DOHH2 (cell line): ENCODE data around the gene CTIF.

Experiments used
- H3F3A ChIP-seq: fragments of 200-600 bp; sonication (generic), shearing (Covaris generic); 2 replicates; pipeline ENCODE4 v1.6.0; 2016; ENCODE audit warnings: antibody characterized with exemption, mild to moderate bottlenecking; ENCODE audit not compliant: control insufficient read depth, insufficient read depth
- H3K27ac ChIP-seq: fragments of 200-600 bp; sonication (generic); 2 replicates; pipeline ENCODE4 v1.5.1; 2014; ENCODE audit warnings: low read depth, mild to moderate bottlenecking, low read length, moderate library complexity
- H3K27me3 ChIP-seq: fragments of 200-600 bp; sonication (generic); 2 replicates; pipeline ENCODE4 v1.6.1; 2014; ENCODE audit warnings: mild to moderate bottlenecking, low read length, mixed read lengths; ENCODE audit not compliant: control insufficient read depth
- H3K36me3 ChIP-seq: fragments of 200-600 bp; sonication (generic); 2 replicates; pipeline ENCODE4 v1.6.1; 2014; ENCODE audit warnings: mild to moderate bottlenecking, low read length, moderate library complexity, mixed read lengths; ENCODE audit not compliant: control insufficient read depth
- H3K4me1 ChIP-seq: fragments of 200-600 bp; sonication (generic); 2 replicates; pipeline ENCODE4 v1.6.1; 2014; ENCODE audit warnings: mild to moderate bottlenecking, low read length, mixed read lengths; ENCODE audit not compliant: control insufficient read depth
- H3K4me2 ChIP-seq: fragments of 200-600 bp; sonication (generic); 2 replicates; pipeline ENCODE4 v1.6.0; 2014; ENCODE audit warnings: mild to moderate bottlenecking, low read length, moderate library complexity
- H3K4me3 ChIP-seq: fragments of 200-600 bp; sonication (generic); 2 replicates; pipeline ENCODE4 v1.5.1; 2014; ENCODE audit warnings: mild to moderate bottlenecking, low read length, mixed read lengths
- H3K79me2 ChIP-seq: fragments of 200-600 bp; sonication (generic); 2 replicates; pipeline ENCODE4 v1.6.1; 2014; ENCODE audit warnings: mild to moderate bottlenecking, low read length, mixed read lengths; ENCODE audit not compliant: control insufficient read depth
- H3K9me2 ChIP-seq: fragments of 200-600 bp; sonication (generic); replicated peaks from 2 replicates; pipeline ENCODE4 v1.6.1; 2014; ENCODE audit warnings: mild to moderate bottlenecking, low read length, mixed read lengths; ENCODE audit not compliant: control insufficient read depth
- H3K9me3 ChIP-seq: fragments of 200-600 bp; sonication (generic); 2 replicates; pipeline ENCODE4 v1.6.1; 2014; ENCODE audit warnings: antibody characterized with exemption, low read length, mixed read lengths; ENCODE audit not compliant: control insufficient read depth, insufficient read depth
- H4K20me1 ChIP-seq: fragments of 200-600 bp; sonication (generic); 2 replicates; pipeline ENCODE4 v1.6.0; 2014; ENCODE audit warnings: low read depth, mild to moderate bottlenecking, antibody characterized with exemption, low read length, moderate library complexity; ENCODE audit not compliant: control insufficient read depth, insufficient read depth
- CTCF ChIP-seq: fragments of 200-600 bp; sonication (generic); IDR thresholded peaks from one replicate; pipeline ENCODE4 v1.5.1; 2014; ENCODE audit warnings: antibody characterized with exemption, mild to moderate bottlenecking, low read depth, low read length; ENCODE audit not compliant: poor library complexity, severe bottlenecking
- EZH2phosphoT487 ChIP-seq: fragments of 200-600 bp; sonication (generic); IDR thresholded peaks from 2 replicates; pipeline ENCODE4 v1.6.1; 2017; ENCODE audit warnings: borderline replicate concordance, mild to moderate bottlenecking, antibody characterized with exemption, low read length, moderate library complexity, mixed read lengths

The CTIF gene

GRCh38 chr18:48655508-48655907, 116.7 kb downstream of the CTIF start:
- H4K20me1 ChIP-seq: no peaks in the 10 kb centered on the region
- no peaks in the 10 kb centered on the region for H3K4me1 ChIP-seq
- no peak for TF ChIP-seq EZH2phosphoT487
- no peak for TF ChIP-seq CTCF
- H3K9me3 ChIP-seq: no peaks in the 10 kb centered on the region
- no peak overlapping the region for H3K27ac ChIP-seq
- H3K36me3 ChIP-seq: no peaks in the 10 kb centered on the region
- no peak overlapping the region for H3K4me2 ChIP-seq
- no peaks in the 10 kb centered on the region for H3K9me2 ChIP-seq
- H3K79me2 ChIP-seq: no peaks in the 10 kb centered on the region
- H3F3A ChIP-seq: no peaks in the 10 kb centered on the region
- no peaks in the 10 kb centered on the region for H3K27me3 ChIP-seq
- no peak overlapping the region for H3K4me3 ChIP-seq

- TF ChIP-seq CTCF (no peak), EZH2phosphoT487 (no peak)
- Histone ChIP-seq H3K4me1 (no peaks in the 10 kb centered on the region), H3K27me3 (no peaks in the 10 kb centered on the region), H3K9me3 (no peaks in the 10 kb centered on the region), H3F3A (no peaks in the 10 kb centered on the region), H3K4me2 (no peak overlapping the region), H3K79me2 (no peaks in the 10 kb centered on the region), H3K4me3 (no peak overlapping the region), H3K27ac (no peak overlapping the region), H3K9me2 (no peaks in the 10 kb centered on the region), H3K36me3 (no peaks in the 10 kb centered on the region), H4K20me1 (no peaks in the 10 kb centered on the region)
Measured at GRCh38 chr18:48656176-48656575, 117.3 kb downstream of the CTIF start.

GRCh38 chr18:48656582-48656981, 117.8 kb downstream of the CTIF start:
- Histone ChIP-seq H3K27me3 (no peaks in the 10 kb centered on the region), H3K9me2 (no peaks in the 10 kb centered on the region), H3K4me1 (no peaks in the 10 kb centered on the region), H3F3A (no peaks in the 10 kb centered on the region), H3K4me2 (no peak overlapping the region), H3K79me2 (no peaks in the 10 kb centered on the region), H3K27ac (no peak overlapping the region), H4K20me1 (no peaks in the 10 kb centered on the region), H3K36me3 (no peaks in the 10 kb centered on the region), H3K9me3 (no peaks in the 10 kb centered on the region), H3K4me3 (no peak overlapping the region)
- TF ChIP-seq EZH2phosphoT487: no peak
- TF ChIP-seq CTCF: no peak
